Ishikawa (cell line): ENCODE data around the gene DENND1A.

Source experiments
- CEBPB ChIP-seq: IDR thresholded peaks from 2 replicates; pipeline ENCODE4 v1.6.1; 2012
- CREB1 ChIP-seq: IDR thresholded peaks from 2 replicates; pipeline ENCODE4 v1.6.1; 2012; ENCODE audit warnings: low read depth
- EGR1 ChIP-seq: IDR thresholded peaks from 2 replicates; pipeline ENCODE4 v1.6.1; 2012
- EP300 ChIP-seq: IDR thresholded peaks from 2 replicates; pipeline ENCODE4 v1.6.1; 2012; ENCODE audit warnings: borderline replicate concordance
- FOXM1 ChIP-seq: IDR thresholded peaks from 2 replicates; pipeline ENCODE4 v1.6.1; 2012; ENCODE audit warnings: low read depth, borderline replicate concordance
- MAX ChIP-seq: IDR thresholded peaks from 2 replicates; pipeline ENCODE4 v1.6.1; 2012
- NFIC ChIP-seq: IDR thresholded peaks from 2 replicates; pipeline ENCODE4 v1.6.1; 2012
- RAD21 ChIP-seq: IDR thresholded peaks from 2 replicates; pipeline ENCODE4 v1.6.1; 2012; ENCODE audit warnings: low read depth
- REST ChIP-seq: IDR thresholded peaks from 2 replicates; pipeline ENCODE4 v1.6.1; 2012; ENCODE audit warnings: low read depth, mild to moderate bottlenecking
- TAF1 ChIP-seq: IDR thresholded peaks from 2 replicates; pipeline ENCODE4 v1.6.1; 2012; ENCODE audit warnings: low read depth, mild to moderate bottlenecking
- TCF12 ChIP-seq: IDR thresholded peaks from 2 replicates; pipeline ENCODE4 v1.6.1; 2012; ENCODE audit warnings: low read depth
- TEAD4 ChIP-seq: IDR thresholded peaks from 2 replicates; pipeline ENCODE4 v1.6.1; 2012
- USF1 ChIP-seq: IDR thresholded peaks from 2 replicates; pipeline ENCODE4 v1.6.1; 2012
- YY1 ChIP-seq: IDR thresholded peaks from 2 replicates; pipeline ENCODE4 v1.6.1; 2012; ENCODE audit warnings: low read depth
- ZBTB7A ChIP-seq: IDR thresholded peaks from 2 replicates; pipeline ENCODE4 v1.6.1; 2012; ENCODE audit warnings: low read depth

DENND1A gene

GRCh38 chr9:123852403-123852802 lies 77.5 kb downstream of the DENND1A start:
- TF ChIP-seq TAF1 (no peak), RAD21 (no peak), CREB1 (no peak), USF1 (no peak), NFIC (no peak), EGR1 (no peak), EP300 (no peak), MAX (no peak), TEAD4 (no peak), REST (no peak), FOXM1 (no peak)

- TF ChIP-seq RAD21: no peak
- TF ChIP-seq MAX: no peak
- TF ChIP-seq CREB1: no peak
- no peak for TF ChIP-seq CEBPB
- no peak for TF ChIP-seq NFIC
- TF ChIP-seq FOXM1: no peak
- no peak for TF ChIP-seq REST
- no peak for TF ChIP-seq TEAD4
- TF ChIP-seq USF1: no peak
- TF ChIP-seq YY1: no peak
- TF ChIP-seq EP300: no peak
- no peak for TF ChIP-seq TCF12
- TF ChIP-seq TAF1: no peak
- TF ChIP-seq ZBTB7A: no peak
- no peak for TF ChIP-seq EGR1
Observed at GRCh38 chr9:123851851-123852250, 78.1 kb downstream of the DENND1A start.

GRCh38 chr9:123848447-123849085 lies 81.4 kb downstream of the DENND1A start:
- no peak for TF ChIP-seq FOXM1
- no peak for TF ChIP-seq RAD21
- TF ChIP-seq MAX: no peak
- TF ChIP-seq TAF1: no peak
- no peak for TF ChIP-seq ZBTB7A
- no peak for TF ChIP-seq EP300
- no peak for TF ChIP-seq EGR1
- TF ChIP-seq REST: no peak
- TF ChIP-seq CREB1: no peak
- no peak for TF ChIP-seq CEBPB
- no peak for TF ChIP-seq YY1
- no peak for TF ChIP-seq TEAD4
- TF ChIP-seq TCF12: no peak
- no peak for TF ChIP-seq USF1

- no peak for TF ChIP-seq EP300
- no peak for TF ChIP-seq EGR1
- no peak for TF ChIP-seq CREB1
- TF ChIP-seq NFIC: no peak
- no peak for TF ChIP-seq REST
- no peak for TF ChIP-seq USF1
Observed at GRCh38 chr9:123846966-123847365, 83.0 kb downstream of the DENND1A start.
